GM18526 (cell line): ENCODE results near the gene RD3L.

Experiments used
- POLR2A ChIP-seq: IDR thresholded peaks from 3 replicates; pipeline ENCODE4 v1.6.1; 2011; ENCODE audit not compliant: insufficient read length; ENCODE audit errors: extremely low read depth

Gene RD3L

GRCh38 chr14:103931422-103931821 lies 10.9 kb downstream of the RD3L start:
- no peak for TF ChIP-seq POLR2A

GRCh38 chr14:103930051-103930604 lies 12.2 kb downstream of the RD3L start:
- TF ChIP-seq POLR2A, result no peak

DNA sequence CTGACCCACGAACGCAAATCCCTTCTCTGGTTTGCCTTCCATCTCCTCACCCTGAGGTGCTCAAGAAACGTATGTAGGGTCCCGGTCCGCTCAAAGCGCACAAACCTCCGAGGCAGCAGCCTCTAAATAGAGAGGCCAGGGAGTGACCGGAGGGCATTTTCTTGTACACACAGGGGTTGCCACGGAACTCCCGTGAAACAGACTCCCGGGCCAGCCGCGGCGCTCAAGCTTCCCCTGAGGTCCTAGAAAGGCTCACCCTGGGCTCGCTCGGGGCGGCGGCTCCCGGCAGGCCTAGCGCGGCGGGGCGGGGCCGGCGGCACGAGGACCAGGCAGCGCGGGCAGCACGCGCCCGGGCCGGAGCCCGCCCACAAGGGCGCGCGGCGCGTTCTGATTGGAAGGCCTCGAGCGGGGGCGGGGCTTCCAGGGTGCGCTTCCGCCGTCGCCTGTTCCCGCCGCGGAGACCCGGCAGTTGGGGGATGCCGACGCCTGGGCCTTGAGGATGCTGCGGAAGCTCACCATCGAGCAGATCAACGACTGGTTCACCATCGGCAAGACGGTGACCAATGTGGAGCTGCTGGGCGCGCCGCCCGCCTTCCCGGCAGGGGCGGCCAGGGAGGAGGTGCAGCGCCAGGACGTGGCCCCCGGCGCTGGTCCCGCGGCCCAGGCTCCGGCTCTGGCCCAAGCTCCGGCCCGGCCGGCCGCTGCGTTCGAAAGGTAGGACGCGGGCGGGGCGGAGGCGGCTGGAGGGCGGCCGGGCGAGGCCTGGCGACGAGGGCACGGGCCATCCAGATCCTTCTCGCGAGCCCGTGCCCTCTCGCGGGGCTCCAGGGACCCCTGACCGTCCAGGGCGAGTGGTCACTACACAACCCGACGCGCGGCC lies 14.1 kb downstream of the RD3L start, which contains the start of gene TDRD9:
Gene TDRD9, plus strand, starts transcription at position 446 of the 880 bp plus-strand sequence. Its CDS starts 54 bp downstream, at position 500.
- TF ChIP-seq POLR2A, result no peak

GRCh38 chr14:103927566-103927965 lies 14.8 kb downstream of the RD3L start:
- no peak for TF ChIP-seq POLR2A

- TF ChIP-seq POLR2A, result no peak
Measured at GRCh38 chr14:103925316-103925715, 17.0 kb downstream of the RD3L start.

GRCh38 chr14:103923863-103924262 lies 18.5 kb downstream of the RD3L start:
- no peak for TF ChIP-seq POLR2A

GRCh38 chr14:103920981-103921854 lies 21.1 kb downstream of the RD3L start:
- peak; percentile 92 for TF ChIP-seq POLR2A

- no peak for TF ChIP-seq POLR2A
Measured at GRCh38 chr14:103916636-103917262, 25.6 kb downstream of the RD3L start.

GRCh38 chr14:103915616-103916015 lies 26.7 kb downstream of the RD3L start:
- TF ChIP-seq POLR2A, result no peak

DNA sequence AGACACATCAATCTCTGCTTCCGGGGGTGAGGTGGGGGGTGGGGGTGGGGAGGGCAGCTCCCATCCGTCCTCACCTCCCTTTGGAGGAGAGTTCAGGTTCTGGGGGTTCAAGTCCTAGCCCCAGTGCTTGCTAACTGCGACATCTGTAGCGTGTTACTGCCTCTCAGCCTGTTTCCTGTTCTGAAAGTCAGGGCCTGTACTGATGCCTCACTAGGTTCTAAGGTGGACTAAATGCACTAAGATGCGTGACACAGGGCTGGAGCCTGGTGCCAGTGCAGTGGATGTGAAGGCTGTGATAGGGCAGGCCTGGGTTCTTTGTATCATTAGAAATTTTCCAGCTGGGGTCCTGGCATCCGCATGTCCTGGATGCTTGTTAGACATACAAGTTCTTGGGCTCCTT lies 31.3 kb downstream of the RD3L start:
- no peak for TF ChIP-seq POLR2A

DNA sequence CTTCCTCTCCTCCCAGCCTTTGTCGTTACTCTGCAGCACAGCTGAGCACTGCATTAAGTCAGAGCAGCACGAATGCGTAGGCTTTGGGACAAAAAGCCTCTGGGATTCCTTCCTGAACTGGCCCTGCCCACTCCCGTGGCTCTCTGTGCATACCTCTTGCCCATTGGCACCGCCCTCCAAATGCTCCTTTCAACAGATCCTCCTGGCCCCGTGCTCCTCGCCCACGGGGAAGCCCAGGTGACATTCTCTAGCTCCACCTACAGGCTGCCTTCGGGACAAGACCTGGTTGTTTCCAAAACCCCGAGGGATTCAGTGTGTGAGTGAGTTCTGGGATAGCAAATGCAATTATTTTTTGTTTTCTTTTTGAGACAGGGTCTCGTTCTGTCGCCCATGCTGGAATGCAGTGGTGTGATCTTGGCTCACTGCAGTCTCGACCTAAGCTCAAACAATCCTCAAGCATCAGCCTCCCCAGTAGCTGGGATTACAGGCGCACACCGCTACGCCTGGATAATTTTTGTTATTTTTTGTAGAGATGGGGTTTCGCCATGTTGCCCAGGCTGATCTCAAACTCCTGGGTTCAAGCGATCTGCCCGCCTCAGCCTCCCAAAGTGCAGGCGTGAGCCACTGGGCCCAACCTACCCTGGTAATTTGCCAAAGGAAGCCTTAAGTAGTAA lies 31.9 kb downstream of the RD3L start:
- no peak for TF ChIP-seq POLR2A

- no peak for TF ChIP-seq POLR2A
Measured at GRCh38 chr14:103909531-103910261, 32.6 kb downstream of the RD3L start.

DNA sequence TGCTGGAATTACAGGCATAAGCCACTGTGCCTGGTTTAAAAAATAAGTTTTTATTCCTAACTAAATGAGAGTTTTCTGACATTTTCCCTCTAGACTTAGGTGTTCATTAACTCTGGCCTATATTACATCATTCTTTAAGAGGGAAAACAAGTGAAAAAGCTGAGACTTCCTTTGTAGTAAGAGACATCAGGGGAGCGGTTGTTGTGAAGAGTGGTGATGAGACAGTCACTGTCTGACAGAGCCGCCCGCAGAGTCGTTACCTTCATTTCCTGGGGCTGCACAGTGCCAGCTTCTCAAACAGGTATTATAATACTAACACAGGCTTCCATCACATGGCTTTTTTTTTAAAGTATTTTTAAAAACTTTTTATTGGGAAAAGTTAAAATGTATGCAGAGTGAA lies 33.7 kb downstream of the RD3L start:
- no peak for TF ChIP-seq POLR2A
